GM21447 (cell line): ENCODE measurements around the gene NQO2.
"Not testable (repeated sequence)": the region's sequence is repeated elsewhere in the genome, so short reads cannot be mapped to it uniquely, and the experiment has no call there.

Experiments used
- ATAC-seq: cut with Tn5 transposase; IDR thresholded peaks from one replicate; pipeline ENCODE4 v1.9.1; 2021; ENCODE audit not compliant: unreplicated experiment

Gene NQO2

GRCh38 chr6:2988426-2989331, 11.0 kb upstream of the NQO2 start:
- ATAC-seq: peak; percentile 52

- peak; percentile 75 for ATAC-seq
These were observed 10.1 kb upstream of the NQO2 start for GRCh38 chr6:2989332-2990247.

- ATAC-seq: no peak
These were observed 9.3 kb upstream of the NQO2 start for GRCh38 chr6:2990248-2990931.

GRCh38 chr6:2990932-2991506, 8.7 kb upstream of the NQO2 start:
- no peak for ATAC-seq

- ATAC-seq: no peak
These were observed 7.2 kb upstream of the NQO2 start for GRCh38 chr6:2992330-2992979.

GRCh38 chr6:2993755-2994317, 5.9 kb upstream of the NQO2 start:
- ATAC-seq: no peak

GRCh38 chr6:2998249-2998997, 1.3 kb upstream of the NQO2 start:
- peak; percentile 43 for ATAC-seq

- ATAC-seq: peak; percentile 26
These were observed 586 bp upstream of the NQO2 start for GRCh38 chr6:2998998-2999617.

- ATAC-seq: no peak
These were observed 1.6 kb downstream of the NQO2 start for GRCh38 chr6:3001146-3001772.

GRCh38 chr6:3001773-3002293, 2.1 kb downstream of the NQO2 start:
- ATAC-seq: no peak

GRCh38 chr6:3003226-3003625, 3.5 kb downstream of the NQO2 start:
- not testable (repeated sequence) for ATAC-seq

- no peak for ATAC-seq
These were observed 5.4 kb downstream of the NQO2 start for GRCh38 chr6:3005077-3005476.

GRCh38 chr6:3005874-3006273, 6.2 kb downstream of the NQO2 start:
- ATAC-seq: no peak

GRCh38 chr6:3006476-3006875, 6.8 kb downstream of the NQO2 start:
- no peak for ATAC-seq

- no peak for ATAC-seq
These were observed 7.9 kb downstream of the NQO2 start for GRCh38 chr6:3007571-3007970.

GRCh38 chr6:3008712-3009265, 9.1 kb downstream of the NQO2 start:
- ATAC-seq: not testable (repeated sequence)

- no peak for ATAC-seq
These were observed 10.2 kb downstream of the NQO2 start for GRCh38 chr6:3009930-3010329.

GRCh38 chr6:3011158-3011557, 11.5 kb downstream of the NQO2 start:
- no peak for ATAC-seq
